HCT116 (cell line): Measurements from ENCODE around the gene ASCL3. TPM values are rescaled to one million over a fixed set of nuclear protein-coding genes. Genes with fewer than 3 reads are reported as not detected.

Source experiments
- ATAC-seq: fragments of 200-7000 bp; cut with Tn5 transposase; 2 replicates; pipeline ENCODE4 v1.9.1; 2020; ENCODE audit warnings: mild to moderate bottlenecking, moderate library complexity
- BruUV-seq: library from RNA; stranded (reverse); fragments of 400-500 nt; replicated peaks from 2 replicates; lab custom pipeline; 2021; lab: Mats Ljungman, UMichigan
- CTCF ChIA-PET: fragments of 300-600 bp; sonication (Branson Sonifier 250); formaldehyde crosslinking; loops from one replicate; lab custom pipeline; 2021; ENCODE audit warnings: antibody characterized with exemption; lab: Charles Lee
- POLR2A ChIA-PET: fragments of 300-600, 350-600 bp; sonication (Branson Sonifier 250); formaldehyde crosslinking; loops from one replicate; lab custom pipeline; 2021; ENCODE audit warnings: antibody characterized with exemption; lab: Charles Lee
- RAD21 ChIA-PET, 2 experiments: fragments of 300-600 bp; sonication (Branson Sonifier 250); formaldehyde crosslinking; loops; one replicate each; lab custom pipeline; 2023; ENCODE audit warnings: low total read pairs in 2 of 2; ENCODE audit not compliant: uncharacterized antibody in 2 of 2, unreplicated experiment in 2 of 2, low non-redundant PET in 1 of 2; lab: Charles Lee
- DNase-seq: peaks from one replicate; pipeline ENCODE4 v3.0.0-alpha.2; 2010; ENCODE audit warnings: low read depth, low spot score
- H2AFZ ChIP-seq: fragments of 200-600 bp; shearing (Covaris generic), sonication (generic); 2 replicates; pipeline ENCODE4 v1.6.1; 2017; ENCODE audit warnings: low read depth, mixed run types, mixed read lengths, antibody characterized with exemption, low read length; ENCODE audit not compliant: poor library complexity, severe bottlenecking
- H3K27ac ChIP-seq: 2 replicates; pipeline ENCODE4 v1.5.1; 2012; ENCODE audit warnings: low read depth, low read length
- H3K27me3 ChIP-seq: fragments of 200-600 bp; sonication (generic); 2 replicates; pipeline ENCODE4 v1.6.1; 2016; ENCODE audit warnings: mixed run types, low read length, mixed read lengths; ENCODE audit not compliant: insufficient read depth
- H3K36me3 ChIP-seq, 2 experiments: fragments of 200-500 bp in 1 of 2; fragments of 200-600 bp in 1 of 2; sonication (Bioruptor generic) in 1 of 2; sonication (generic) in 1 of 2; 2 replicates each; pipeline versions ENCODE4 v1.5.1 to v1.6.1; 2014 to 2016; ENCODE audit warnings: low read length in 2 of 2, inconsistent platforms in 1 of 2, mixed read lengths in 1 of 2, mixed run types in 1 of 2; ENCODE audit not compliant: insufficient read depth in 2 of 2, control insufficient read depth in 1 of 2
- H3K4me1 ChIP-seq, 2 experiments: fragments of 200-600 bp in 1 of 2; sonication (generic) in 1 of 2; 2 replicates each; pipeline versions ENCODE4 v1.5.1 to v1.6.1; 2012 to 2017; ENCODE audit warnings: low read length in 2 of 2, inconsistent platforms in 1 of 2, mild to moderate bottlenecking in 1 of 2, mixed read lengths in 1 of 2, mixed run types in 1 of 2, moderate library complexity in 1 of 2; ENCODE audit not compliant: insufficient read depth in 2 of 2, control insufficient read depth in 1 of 2
- H3K4me2 ChIP-seq: fragments of 200-600 bp; sonication (generic); 2 replicates; pipeline ENCODE4 v1.6.1; 2017; ENCODE audit warnings: mixed run types, low read length, mixed read lengths
- H3K4me3 ChIP-seq, 2 experiments: fragments of 200-600 bp in 1 of 2; sonication (generic) in 1 of 2; replicated peaks in 1 of 2; 2 replicates each; pipeline ENCODE4 v1.5.1; 2011 to 2016; ENCODE audit warnings: low read length in 2 of 2, control low read depth in 1 of 2, low read depth in 1 of 2, mild to moderate bottlenecking in 1 of 2, mixed read lengths in 1 of 2, mixed run types in 1 of 2
- H3K79me2 ChIP-seq: fragments of 200-600 bp; sonication (generic); 2 replicates; pipeline ENCODE4 v1.6.1; 2017; ENCODE audit warnings: mild to moderate bottlenecking, mixed run types, low read length, moderate library complexity, mixed read lengths; ENCODE audit not compliant: insufficient read depth
- H3K9ac ChIP-seq: fragments of 200-600 bp; sonication (generic); 2 replicates; pipeline ENCODE4 v1.6.1; 2016; ENCODE audit warnings: low read length, mixed read lengths
- H3K9me2 ChIP-seq: fragments of 200-600 bp; sonication (generic), shearing (Covaris generic); 2 replicates; pipeline ENCODE4 v1.6.1; 2017; ENCODE audit warnings: mixed run types, mild to moderate bottlenecking, moderate library complexity; ENCODE audit not compliant: insufficient read depth
- H3K9me3 ChIP-seq, 2 experiments: fragments of 200-500 bp in 1 of 2; fragments of 200-600 bp in 1 of 2; sonication (Bioruptor generic) in 1 of 2; sonication (generic) in 1 of 2; 2 replicates each; pipeline ENCODE4 v1.6.1; 2014 to 2017; ENCODE audit warnings: low read length in 2 of 2, mixed read lengths in 2 of 2, inconsistent platforms in 1 of 2, low read depth in 1 of 2, mild to moderate bottlenecking in 1 of 2, mixed run types in 1 of 2, moderate library complexity in 1 of 2; ENCODE audit not compliant: control insufficient read depth in 1 of 2, insufficient read depth in 1 of 2
- H4K20me1 ChIP-seq: fragments of 200-600 bp; sonication (generic), shearing (Covaris generic); 2 replicates; pipeline ENCODE4 v1.6.1; 2017; ENCODE audit warnings: mixed run types, mild to moderate bottlenecking, moderate library complexity; ENCODE audit not compliant: insufficient read depth
- CBX3 ChIP-seq: IDR thresholded peaks from 2 replicates; pipeline ENCODE4 v1.6.1; 2012; ENCODE audit warnings: low read depth
- CEBPB ChIP-seq: IDR thresholded peaks from 2 replicates; pipeline ENCODE4 v1.6.1; 2012; ENCODE audit warnings: low read depth
- EGR1 ChIP-seq: IDR thresholded peaks from 2 replicates; pipeline ENCODE4 v1.6.1; 2012; ENCODE audit warnings: low read depth
- EZH2phosphoT487 ChIP-seq: fragments of 200-600 bp; IDR thresholded peaks from 2 replicates; pipeline ENCODE4 v1.6.1; 2018; ENCODE audit warnings: antibody characterized with exemption, borderline replicate concordance
- FOSL1 ChIP-seq: IDR thresholded peaks from 2 replicates; pipeline ENCODE4 v1.6.1; 2012; ENCODE audit warnings: low read depth
- POLR2A ChIP-seq: IDR thresholded peaks from 2 replicates; pipeline ENCODE4 v1.7.0; 2011; ENCODE audit warnings: borderline replicate concordance; ENCODE audit not compliant: insufficient read depth, insufficient read length; ENCODE audit errors: extremely low read depth
- POLR2AphosphoS5 ChIP-seq: IDR thresholded peaks from 2 replicates; pipeline ENCODE4 v1.6.1; 2011; ENCODE audit warnings: mild to moderate bottlenecking, low read depth, low read length, moderate library complexity
- RAD21 ChIP-seq: IDR thresholded peaks from 2 replicates; pipeline ENCODE4 v1.6.1; 2012; ENCODE audit warnings: low read depth, mild to moderate bottlenecking
- SIN3A ChIP-seq: IDR thresholded peaks from 2 replicates; pipeline ENCODE4 v1.6.1; 2012; ENCODE audit warnings: low read depth
- SP1 ChIP-seq: IDR thresholded peaks from 2 replicates; pipeline ENCODE4 v1.6.1; 2012; ENCODE audit warnings: low read depth
- SRF ChIP-seq: IDR thresholded peaks from 2 replicates; pipeline ENCODE4 v1.6.1; 2012; ENCODE audit warnings: low read depth
- ZFX ChIP-seq: fragments of 450-650 bp; IDR thresholded peaks from 2 replicates; pipeline ENCODE4 v1.6.1; 2017
- ZNF274 ChIP-seq: fragments of 200-500 bp; sonication (Bioruptor generic); IDR thresholded peaks from 2 replicates; pipeline ENCODE4 v1.6.1; 2014; ENCODE audit warnings: mild to moderate bottlenecking, low read depth, low read length, inconsistent platforms
- intact Hi-C: fragments of 100-400 bp; cut with micrococcal nuclease; formaldehyde crosslinking; loops from 2 replicates; pipeline ENCODE4 v1.10.0; 2022
- total RNA-seq: library from RNA; stranded (reverse); gene quantifications from one replicate; pipeline ENCODE4 v1.2.1, GENCODE V29; 2021; ENCODE audit not compliant: unreplicated experiment
- TF ChIP-seq, protein P1 (sequence below): IDR thresholded peaks from 2 replicates; pipeline ENCODE4 v1.6.1; 2011; ENCODE audit warnings: mild to moderate bottlenecking, low read length, moderate library complexity; ENCODE audit not compliant: insufficient replicate concordance; ENCODE audit errors: extremely low read depth
- TF ChIP-seq, protein P2 (sequence below): IDR thresholded peaks from 2 replicates; pipeline ENCODE4 v1.6.1; 2012
- TF ChIP-seq, protein P3 (sequence below), 3 experiments: fragments of 200-600 bp in 1 of 3; sonication (generic) in 1 of 3; IDR thresholded peaks in 2 of 3; conservative IDR thresholded peaks in 1 of 3; 2 replicates each; pipeline ENCODE4 v1.5.1; 2012 to 2017; ENCODE audit warnings: low read depth in 2 of 3, low read length in 2 of 3, antibody characterized with exemption in 1 of 3, borderline replicate concordance in 1 of 3, control low read depth in 1 of 3, mild to moderate bottlenecking in 1 of 3, mixed read lengths in 1 of 3, mixed run types in 1 of 3, moderate library complexity in 1 of 3; ENCODE audit not compliant: insufficient read depth in 1 of 3
- TF ChIP-seq, protein P4 (sequence below): IDR thresholded peaks from 2 replicates; pipeline ENCODE4 v1.6.1; 2012

Gene ASCL3
- total RNA-seq, 1 experiment from 2014 or later = not detected

DNA sequence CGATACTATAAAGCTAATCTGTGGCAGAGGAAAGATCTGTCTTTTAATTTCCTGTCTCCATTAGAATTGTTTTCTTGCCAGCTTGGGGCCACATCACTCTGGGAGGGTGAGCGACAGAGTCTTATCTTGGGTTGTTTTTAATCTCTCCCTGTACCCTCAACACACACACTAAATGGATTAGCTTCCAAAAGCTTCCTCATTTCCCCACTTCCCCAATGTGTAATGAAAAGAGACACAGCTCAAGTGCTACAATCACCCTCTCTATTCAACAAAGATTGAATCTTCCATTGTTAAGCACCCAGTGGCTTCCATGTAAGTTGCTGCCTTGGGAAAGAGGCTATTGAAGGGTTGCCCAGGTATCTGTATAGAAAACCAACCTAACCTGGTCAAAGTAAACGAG is 6.1 kb upstream of the ASCL3 start:
- H2AFZ ChIP-seq = no peak overlapping the region
- no peaks in the 10 kb centered on the region for H4K20me1 ChIP-seq
- no TSS peak for BruUV-seq
- no peak overlapping the region for H3K4me2 ChIP-seq
- ChIA-PET POLR2A (interaction anchor here (1.2 kb wide), 1 partner anchor 15 kb away, joined by 3 read pairs; the partner anchor contains the start of gene TMEM9B), CTCF (interaction anchor here (0.6 to 3.2 kb wide), 2 partner anchors 11 to 35 kb away, joined by 3 to 14 read pairs; no protein-coding TSS in a partner anchor), RAD21 (no interaction called here)
- no peaks in the 10 kb centered on the region for H3K79me2 ChIP-seq
- no peak overlapping the region for H3K27ac ChIP-seq
- H3K9me3 ChIP-seq = no peaks in the 10 kb centered on the region
- no peaks in the 10 kb centered on the region for H3K9me2 ChIP-seq
- peaks cover 4 to 6% of the 10 kb centered on the region in 2 experiments; a peak in 3 of 4 replicates for H3K36me3 ChIP-seq
- DNase-seq = no peak
- no peak overlapping the region for H3K4me3 ChIP-seq
- H3K27me3 ChIP-seq = no peaks in the 10 kb centered on the region
- H3K4me1 ChIP-seq = no peaks in the 10 kb centered on the region
- intact Hi-C loops = no loop called here
- TF ChIP-seq FOSL1 = no peak
- no peak for TF ChIP-seq SP1
- no peak for TF ChIP-seq CBX3
- TF ChIP-seq POLR2A = no peak
- TF ChIP-seq, protein P1, sequence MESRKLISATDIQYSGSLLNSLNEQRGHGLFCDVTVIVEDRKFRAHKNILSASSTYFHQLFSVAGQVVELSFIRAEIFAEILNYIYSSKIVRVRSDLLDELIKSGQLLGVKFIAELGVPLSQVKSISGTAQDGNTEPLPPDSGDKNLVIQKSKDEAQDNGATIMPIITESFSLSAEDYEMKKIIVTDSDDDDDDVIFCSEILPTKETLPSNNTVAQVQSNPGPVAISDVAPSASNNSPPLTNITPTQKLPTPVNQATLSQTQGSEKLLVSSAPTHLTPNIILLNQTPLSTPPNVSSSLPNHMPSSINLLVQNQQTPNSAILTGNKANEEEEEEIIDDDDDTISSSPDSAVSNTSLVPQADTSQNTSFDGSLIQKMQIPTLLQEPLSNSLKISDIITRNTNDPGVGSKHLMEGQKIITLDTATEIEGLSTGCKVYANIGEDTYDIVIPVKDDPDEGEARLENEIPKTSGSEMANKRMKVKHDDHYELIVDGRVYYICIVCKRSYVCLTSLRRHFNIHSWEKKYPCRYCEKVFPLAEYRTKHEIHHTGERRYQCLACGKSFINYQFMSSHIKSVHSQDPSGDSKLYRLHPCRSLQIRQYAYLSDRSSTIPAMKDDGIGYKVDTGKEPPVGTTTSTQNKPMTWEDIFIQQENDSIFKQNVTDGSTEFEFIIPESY = no peak
- TF ChIP-seq ZFX = no peak
- TF ChIP-seq, protein P2, sequence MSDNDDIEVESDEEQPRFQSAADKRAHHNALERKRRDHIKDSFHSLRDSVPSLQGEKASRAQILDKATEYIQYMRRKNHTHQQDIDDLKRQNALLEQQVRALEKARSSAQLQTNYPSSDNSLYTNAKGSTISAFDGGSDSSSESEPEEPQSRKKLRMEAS = no peak
- TF ChIP-seq, protein P3, sequence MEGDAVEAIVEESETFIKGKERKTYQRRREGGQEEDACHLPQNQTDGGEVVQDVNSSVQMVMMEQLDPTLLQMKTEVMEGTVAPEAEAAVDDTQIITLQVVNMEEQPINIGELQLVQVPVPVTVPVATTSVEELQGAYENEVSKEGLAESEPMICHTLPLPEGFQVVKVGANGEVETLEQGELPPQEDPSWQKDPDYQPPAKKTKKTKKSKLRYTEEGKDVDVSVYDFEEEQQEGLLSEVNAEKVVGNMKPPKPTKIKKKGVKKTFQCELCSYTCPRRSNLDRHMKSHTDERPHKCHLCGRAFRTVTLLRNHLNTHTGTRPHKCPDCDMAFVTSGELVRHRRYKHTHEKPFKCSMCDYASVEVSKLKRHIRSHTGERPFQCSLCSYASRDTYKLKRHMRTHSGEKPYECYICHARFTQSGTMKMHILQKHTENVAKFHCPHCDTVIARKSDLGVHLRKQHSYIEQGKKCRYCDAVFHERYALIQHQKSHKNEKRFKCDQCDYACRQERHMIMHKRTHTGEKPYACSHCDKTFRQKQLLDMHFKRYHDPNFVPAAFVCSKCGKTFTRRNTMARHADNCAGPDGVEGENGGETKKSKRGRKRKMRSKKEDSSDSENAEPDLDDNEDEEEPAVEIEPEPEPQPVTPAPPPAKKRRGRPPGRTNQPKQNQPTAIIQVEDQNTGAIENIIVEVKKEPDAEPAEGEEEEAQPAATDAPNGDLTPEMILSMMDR (IDR thresholded peaks at IDR 0.05 in 2 of 3, conservative IDR thresholded peaks at IDR 0.05 in 1 of 3; ENCODE audit: borderline replicate concordance in 1 of 3, insufficient read depth in 1 of 3, low read depth in 2 of 3, low read length in 2 of 3) = no peak
- TF ChIP-seq ZNF274 = no peak
- no peak for TF ChIP-seq SRF
- no peak for TF ChIP-seq RAD21
- no peak for TF ChIP-seq EGR1
- no peak for TF ChIP-seq POLR2AphosphoS5
- TF ChIP-seq SIN3A = no peak
- TF ChIP-seq, protein P4, sequence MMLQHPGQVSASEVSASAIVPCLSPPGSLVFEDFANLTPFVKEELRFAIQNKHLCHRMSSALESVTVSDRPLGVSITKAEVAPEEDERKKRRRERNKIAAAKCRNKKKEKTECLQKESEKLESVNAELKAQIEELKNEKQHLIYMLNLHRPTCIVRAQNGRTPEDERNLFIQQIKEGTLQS = no peak
- TF ChIP-seq CEBPB = no peak
- no peak for TF ChIP-seq EZH2phosphoT487
- H3K9ac ChIP-seq = no peak overlapping the region
- ATAC-seq = no peak
